HL-60 (cell line): ENCODE measurements around the gene PTTG1IP.
"Not testable (repeated sequence)": the region's sequence is repeated elsewhere in the genome, so short reads cannot be mapped to it uniquely, and the experiment has no call there.

ENCODE experiments used
- DNase-seq, 2 experiments: peaks; one replicate each; pipeline ENCODE4 v3.0.0-alpha.2; 2010 to 2020; ENCODE audit warnings: low read depth in 1 of 2, low spot score in 1 of 2
- H3K27ac ChIP-seq: fragments of 250-450 bp; sonication (Bioruptor Pico); replicated peaks from 2 replicates; pipeline ENCODE4 v1.5.1; 2020; ENCODE audit warnings: mild to moderate bottlenecking, moderate library complexity
- H3K27me3 ChIP-seq: fragments of 250-450 bp; sonication (Bioruptor Pico); 2 replicates; pipeline ENCODE4 v1.5.1; 2021; ENCODE audit warnings: mild to moderate bottlenecking, moderate library complexity; ENCODE audit not compliant: insufficient read depth, poor library complexity, severe bottlenecking
- H3K4me3 ChIP-seq: replicated peaks from 2 replicates; pipeline ENCODE4 v1.5.1; 2011; ENCODE audit warnings: mild to moderate bottlenecking, control low read depth, low read length; ENCODE audit not compliant: insufficient read depth
- GABPA ChIP-seq: IDR thresholded peaks from 2 replicates; pipeline ENCODE4 v1.6.1; 2012; ENCODE audit warnings: low read depth
- POLR2AphosphoS5 ChIP-seq: IDR thresholded peaks from 2 replicates; pipeline ENCODE4 v1.6.1; 2012; ENCODE audit warnings: low read depth
- SPI1 ChIP-seq: IDR thresholded peaks from 2 replicates; pipeline ENCODE4 v1.6.1; 2012; ENCODE audit warnings: low read depth, mild to moderate bottlenecking, borderline replicate concordance
- TF ChIP-seq, protein P1 (sequence below): IDR thresholded peaks from 2 replicates; pipeline ENCODE4 v1.6.1; 2012; ENCODE audit warnings: low read depth; ENCODE audit not compliant: insufficient replicate concordance
- TF ChIP-seq, protein P2 (sequence below): IDR thresholded peaks from one replicate; pipeline ENCODE4 v1.5.1; 2011; ENCODE audit warnings: low read length, control low read depth, inconsistent platforms; ENCODE audit not compliant: insufficient read depth

PTTG1IP gene

DNA sequence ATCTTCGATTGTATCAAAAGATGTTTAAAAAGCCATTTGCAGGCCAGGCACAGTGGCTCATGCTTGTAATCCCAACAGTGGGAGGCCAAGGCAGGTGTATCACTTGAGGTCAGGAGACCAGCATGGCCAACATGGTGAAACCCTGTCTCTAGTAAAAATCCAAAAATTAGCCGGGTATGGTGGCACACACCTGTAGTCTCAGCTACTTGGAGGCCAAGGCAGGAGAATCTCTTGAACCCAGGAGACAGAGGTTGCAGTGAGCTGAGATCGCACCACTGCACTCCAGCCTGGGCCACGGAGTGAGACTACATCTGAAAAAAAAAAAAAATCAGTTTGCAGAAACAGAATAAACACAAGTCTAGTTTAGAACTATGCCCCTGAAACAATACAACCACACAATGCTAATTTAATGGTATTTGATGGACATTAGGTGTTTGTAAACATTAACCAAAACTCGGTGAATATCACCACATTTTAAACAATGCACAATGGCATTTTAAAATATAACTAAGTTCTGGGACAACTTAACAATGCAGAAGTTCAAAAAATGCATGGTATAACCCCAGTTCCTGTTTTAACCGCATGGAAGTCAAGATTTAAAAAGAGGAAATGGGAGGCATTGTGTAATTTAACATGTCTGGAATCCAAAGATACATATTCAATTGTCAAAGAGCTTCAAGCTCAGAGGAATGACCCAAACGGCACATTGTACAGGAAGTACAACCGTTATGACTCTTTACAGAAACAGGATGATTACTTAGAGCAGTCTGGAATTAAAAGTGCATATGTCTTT lies 7.1 kb upstream of the PTTG1IP start:
- peak; percentile 84 to 86 for DNase-seq
- H3K27me3 ChIP-seq, result no peaks in the 10 kb centered on the region

DNA sequence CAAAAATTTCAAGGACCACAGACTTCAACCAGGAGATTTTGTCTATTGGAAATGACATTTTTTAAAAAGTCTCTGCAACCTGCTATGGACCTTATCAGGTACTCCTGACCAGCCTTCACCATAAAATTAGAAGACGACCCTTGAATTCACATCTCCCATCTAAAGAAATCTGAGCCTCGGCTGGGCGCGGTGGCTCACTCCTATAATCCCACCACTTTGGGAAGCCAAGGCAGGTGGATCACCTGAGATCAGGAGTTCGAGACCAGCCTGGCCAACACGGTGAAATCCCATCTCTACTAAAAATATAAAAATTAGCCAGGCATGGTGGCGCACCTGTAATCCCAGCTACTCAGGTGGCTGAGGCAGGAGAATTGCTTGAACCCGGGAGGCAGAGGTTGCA lies 5.7 kb upstream of the PTTG1IP start:
- H3K4me3 ChIP-seq, DNase-seq, H3K27me3 ChIP-seq: not testable (repeated sequence)
- peak overlapping the region; percentile 79 for H3K27ac ChIP-seq

More for the DNA sequence above, 7.1 kb upstream of the PTTG1IP start:
- Histone ChIP-seq H3K4me3 (no peak overlapping the region), H3K27ac (peak overlapping the region; percentile 79)
- TF ChIP-seq, protein P1, sequence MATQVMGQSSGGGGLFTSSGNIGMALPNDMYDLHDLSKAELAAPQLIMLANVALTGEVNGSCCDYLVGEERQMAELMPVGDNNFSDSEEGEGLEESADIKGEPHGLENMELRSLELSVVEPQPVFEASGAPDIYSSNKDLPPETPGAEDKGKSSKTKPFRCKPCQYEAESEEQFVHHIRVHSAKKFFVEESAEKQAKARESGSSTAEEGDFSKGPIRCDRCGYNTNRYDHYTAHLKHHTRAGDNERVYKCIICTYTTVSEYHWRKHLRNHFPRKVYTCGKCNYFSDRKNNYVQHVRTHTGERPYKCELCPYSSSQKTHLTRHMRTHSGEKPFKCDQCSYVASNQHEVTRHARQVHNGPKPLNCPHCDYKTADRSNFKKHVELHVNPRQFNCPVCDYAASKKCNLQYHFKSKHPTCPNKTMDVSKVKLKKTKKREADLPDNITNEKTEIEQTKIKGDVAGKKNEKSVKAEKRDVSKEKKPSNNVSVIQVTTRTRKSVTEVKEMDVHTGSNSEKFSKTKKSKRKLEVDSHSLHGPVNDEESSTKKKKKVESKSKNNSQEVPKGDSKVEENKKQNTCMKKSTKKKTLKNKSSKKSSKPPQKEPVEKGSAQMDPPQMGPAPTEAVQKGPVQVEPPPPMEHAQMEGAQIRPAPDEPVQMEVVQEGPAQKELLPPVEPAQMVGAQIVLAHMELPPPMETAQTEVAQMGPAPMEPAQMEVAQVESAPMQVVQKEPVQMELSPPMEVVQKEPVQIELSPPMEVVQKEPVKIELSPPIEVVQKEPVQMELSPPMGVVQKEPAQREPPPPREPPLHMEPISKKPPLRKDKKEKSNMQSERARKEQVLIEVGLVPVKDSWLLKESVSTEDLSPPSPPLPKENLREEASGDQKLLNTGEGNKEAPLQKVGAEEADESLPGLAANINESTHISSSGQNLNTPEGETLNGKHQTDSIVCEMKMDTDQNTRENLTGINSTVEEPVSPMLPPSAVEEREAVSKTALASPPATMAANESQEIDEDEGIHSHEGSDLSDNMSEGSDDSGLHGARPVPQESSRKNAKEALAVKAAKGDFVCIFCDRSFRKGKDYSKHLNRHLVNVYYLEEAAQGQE, result peak; percentile 9
- TF ChIP-seq POLR2AphosphoS5, result peak; percentile 68; the same call in 1 of the 2 replicates
- peak; percentile 100 for TF ChIP-seq SPI1
- TF ChIP-seq, protein P2, sequence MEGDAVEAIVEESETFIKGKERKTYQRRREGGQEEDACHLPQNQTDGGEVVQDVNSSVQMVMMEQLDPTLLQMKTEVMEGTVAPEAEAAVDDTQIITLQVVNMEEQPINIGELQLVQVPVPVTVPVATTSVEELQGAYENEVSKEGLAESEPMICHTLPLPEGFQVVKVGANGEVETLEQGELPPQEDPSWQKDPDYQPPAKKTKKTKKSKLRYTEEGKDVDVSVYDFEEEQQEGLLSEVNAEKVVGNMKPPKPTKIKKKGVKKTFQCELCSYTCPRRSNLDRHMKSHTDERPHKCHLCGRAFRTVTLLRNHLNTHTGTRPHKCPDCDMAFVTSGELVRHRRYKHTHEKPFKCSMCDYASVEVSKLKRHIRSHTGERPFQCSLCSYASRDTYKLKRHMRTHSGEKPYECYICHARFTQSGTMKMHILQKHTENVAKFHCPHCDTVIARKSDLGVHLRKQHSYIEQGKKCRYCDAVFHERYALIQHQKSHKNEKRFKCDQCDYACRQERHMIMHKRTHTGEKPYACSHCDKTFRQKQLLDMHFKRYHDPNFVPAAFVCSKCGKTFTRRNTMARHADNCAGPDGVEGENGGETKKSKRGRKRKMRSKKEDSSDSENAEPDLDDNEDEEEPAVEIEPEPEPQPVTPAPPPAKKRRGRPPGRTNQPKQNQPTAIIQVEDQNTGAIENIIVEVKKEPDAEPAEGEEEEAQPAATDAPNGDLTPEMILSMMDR, result no peak
- peak; percentile 26; the same call in 1 of the 2 replicates for TF ChIP-seq GABPA

DNA sequence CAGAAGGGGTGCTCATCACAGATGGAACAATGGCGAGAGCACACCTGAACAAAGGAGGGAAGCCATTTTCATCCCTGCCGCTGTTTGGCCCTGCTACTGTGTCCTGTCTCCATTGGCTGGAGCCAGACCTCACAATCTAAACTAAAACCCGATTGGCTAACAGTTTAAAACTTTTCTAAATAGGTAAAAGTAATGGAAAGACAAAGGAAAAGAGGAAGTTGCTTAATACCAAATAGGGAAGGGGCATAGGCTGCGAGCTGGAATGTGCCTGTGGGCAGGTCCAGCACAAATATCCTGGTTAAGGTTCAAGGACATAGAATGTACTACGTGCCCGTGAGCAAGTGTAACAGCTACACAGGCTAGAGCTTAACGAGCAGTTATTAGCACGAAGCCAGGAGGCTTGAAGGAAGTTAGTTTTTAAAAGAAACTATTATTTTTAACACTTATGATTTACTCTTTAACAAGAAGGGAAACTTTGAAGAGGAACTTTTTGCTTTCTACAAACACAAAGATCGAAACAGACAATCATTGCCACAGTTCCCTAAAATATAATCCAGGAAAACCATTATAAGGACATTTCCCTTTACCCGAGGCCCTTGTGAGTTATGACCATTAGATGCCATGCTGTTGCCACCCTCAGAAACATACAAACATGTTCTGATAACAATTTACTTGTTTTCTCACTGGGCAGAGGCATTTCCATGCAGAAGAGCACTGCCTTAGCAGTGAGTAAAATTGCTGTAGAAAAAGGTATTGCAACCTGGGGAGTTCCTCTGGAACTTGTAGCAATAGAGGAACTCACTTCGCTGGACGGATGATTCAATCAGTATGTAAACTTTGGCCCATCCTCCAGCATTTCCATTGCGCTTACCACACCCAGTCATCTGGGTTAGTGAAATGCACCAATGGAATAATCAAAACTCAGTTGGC lies 4.8 kb upstream of the PTTG1IP start:
- peak overlapping the region; percentile 79 for H3K27ac ChIP-seq
- no peak overlapping the region for H3K4me3 ChIP-seq
- peak; percentile 79 to 88 for DNase-seq
- no peaks in the 10 kb centered on the region for H3K27me3 ChIP-seq
- TF ChIP-seq SPI1, result peak; percentile 94
- TF ChIP-seq POLR2AphosphoS5, result 0 out of 2 replicates have a peak, but pooled peaks have one; percentile 34
- TF ChIP-seq, protein P1, result no peak

DNA sequence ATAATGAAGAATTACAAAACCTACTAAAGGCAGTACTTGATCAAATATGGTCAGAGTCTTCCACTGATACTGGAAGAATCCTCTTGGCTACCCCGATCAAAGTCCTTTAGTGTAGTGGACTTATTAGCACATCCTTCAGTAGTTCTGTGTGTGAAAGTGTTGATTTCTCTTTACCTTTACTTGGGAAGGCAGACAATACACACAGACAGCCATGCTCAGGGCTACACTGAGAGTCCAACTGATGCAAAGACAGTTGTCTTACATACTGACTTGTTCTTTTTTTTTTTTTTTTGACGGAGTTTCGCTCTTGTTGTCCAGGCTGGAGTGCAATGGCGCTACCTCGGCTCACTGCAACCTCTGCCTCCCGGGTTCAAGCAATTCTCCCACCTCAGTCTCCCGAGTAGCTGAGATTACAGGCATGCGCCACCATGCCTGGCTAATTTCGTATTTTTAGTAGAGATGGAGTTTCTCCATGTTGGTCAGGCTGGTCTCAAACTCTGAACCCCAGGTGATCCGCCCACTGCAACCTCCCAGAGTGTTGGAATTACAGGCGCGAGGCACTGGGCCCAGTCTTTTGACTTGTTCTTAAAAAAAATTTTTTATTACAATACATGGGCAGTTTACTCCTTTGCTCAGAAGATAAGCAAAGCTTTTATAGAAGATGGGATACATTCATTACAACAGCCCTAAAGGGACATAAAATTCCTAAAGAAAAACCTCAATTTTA lies 3.5 kb upstream of the PTTG1IP start:
- TF ChIP-seq, protein P2, result no peak
- no peak for TF ChIP-seq GABPA
- no peak for TF ChIP-seq POLR2AphosphoS5
- TF ChIP-seq, protein P1, result no peak
- TF ChIP-seq SPI1, result no peak
- H3K4me3 ChIP-seq, result no peak overlapping the region
- no peaks in the 10 kb centered on the region for H3K27me3 ChIP-seq
- H3K27ac ChIP-seq, result peak overlapping the region; percentile 79
- DNase-seq, result no peak
